UCSD-AML1 (cell line): Measurements from ENCODE around the gene CATSPERB.
"Not testable (repeated sequence)": the region's sequence is repeated elsewhere in the genome, so short reads cannot be mapped to it uniquely, and the experiment has no call there.

Experiments used
- DNase-seq: peaks from one replicate; lab custom pipeline; 2025; ENCODE audit not compliant: unreplicated experiment; lab: John Stamatoyannopoulos, UW

CATSPERB gene

GRCh38 chr14:91732859-91733477 lies 1.1 kb upstream of the CATSPERB start:
- no peak for DNase-seq

GRCh38 chr14:91732439-91732838 lies 553 bp upstream of the CATSPERB start:
- no peak for DNase-seq

GRCh38 chr14:91731018-91731417 lies 868 bp downstream of the CATSPERB start:
- no peak for DNase-seq

GRCh38 chr14:91729756-91730155 lies 2.1 kb downstream of the CATSPERB start:
- DNase-seq, result no peak

GRCh38 chr14:91728616-91729183 lies 3.2 kb downstream of the CATSPERB start:
- no peak for DNase-seq

GRCh38 chr14:91727121-91727520 lies 4.8 kb downstream of the CATSPERB start:
- no peak for DNase-seq

GRCh38 chr14:91723501-91723900 lies 8.4 kb downstream of the CATSPERB start:
- no peak for DNase-seq

- no peak for DNase-seq
These were observed 9.5 kb downstream of the CATSPERB start for GRCh38 chr14:91722386-91722785.

- DNase-seq, result no peak
These were observed 12.0 kb downstream of the CATSPERB start for GRCh38 chr14:91719839-91720238.

GRCh38 chr14:91716999-91717398 lies 14.9 kb downstream of the CATSPERB start:
- no peak for DNase-seq

GRCh38 chr14:91714805-91715204 lies 17.1 kb downstream of the CATSPERB start:
- peak; percentile 30 for DNase-seq

- no peak for DNase-seq
These were observed 23.1 kb downstream of the CATSPERB start for GRCh38 chr14:91708795-91709194.

GRCh38 chr14:91706996-91707395 lies 24.9 kb downstream of the CATSPERB start:
- DNase-seq, result no peak

- DNase-seq, result no peak
These were observed 37.2 kb downstream of the CATSPERB start for GRCh38 chr14:91694643-91695042.

- DNase-seq, result no peak
These were observed 38.5 kb downstream of the CATSPERB start for GRCh38 chr14:91693346-91693745.

GRCh38 chr14:91692075-91692474 lies 39.8 kb downstream of the CATSPERB start:
- DNase-seq, result no peak

GRCh38 chr14:91689608-91690007 lies 42.3 kb downstream of the CATSPERB start:
- no peak for DNase-seq

GRCh38 chr14:91687436-91687835 lies 44.5 kb downstream of the CATSPERB start:
- DNase-seq, result not testable (repeated sequence)

- no peak for DNase-seq
These were observed 46.3 kb downstream of the CATSPERB start for GRCh38 chr14:91685600-91685999.

- DNase-seq, result no peak
These were observed 49.9 kb downstream of the CATSPERB start for GRCh38 chr14:91681893-91682563.

GRCh38 chr14:91681118-91681517 lies 50.8 kb downstream of the CATSPERB start:
- DNase-seq, result no peak

- DNase-seq, result no peak
These were observed 52.6 kb downstream of the CATSPERB start for GRCh38 chr14:91679273-91679672.
